Caki2 (cell line): Measurements from ENCODE around the gene ATXN7L1. TPM values are rescaled to one million over a fixed set of nuclear protein-coding genes. Genes with fewer than 3 reads are reported as not detected.
A peak's percentile ranks its signal among the peaks of the same experiment; 100 is the strongest.

Experiments used
- DNase-seq: peaks from one replicate; pipeline ENCODE4 v3.0.0-alpha.2; 2015; ENCODE audit warnings: low read depth
- in situ Hi-C: cut with HindIII; loops from 2 replicates; pipeline ENCODE4 v1.10.0; 2016; ENCODE audit warnings: low sequenced_read_pairs, low pct_unique_long_range_greater_than_20kb, mixed read lengths
- total RNA-seq: library from RNA; depleted of rRNA; stranded (reverse); fragments of >200 nt; shearing (Covaris generic); gene quantifications from 2 replicates; pipeline ENCODE4 v1.2.3, GENCODE V29; 2014; ENCODE audit warnings: low replicate concordance

Gene ATXN7L1
- total RNA-seq, 1 experiment from 2014 or later = 1.5 TPM

GRCh38 chr7:105682341-105683060 is 193.9 kb downstream of the ATXN7L1 start:
- no peak for DNase-seq
- in situ Hi-C loops = no loop called here

DNA sequence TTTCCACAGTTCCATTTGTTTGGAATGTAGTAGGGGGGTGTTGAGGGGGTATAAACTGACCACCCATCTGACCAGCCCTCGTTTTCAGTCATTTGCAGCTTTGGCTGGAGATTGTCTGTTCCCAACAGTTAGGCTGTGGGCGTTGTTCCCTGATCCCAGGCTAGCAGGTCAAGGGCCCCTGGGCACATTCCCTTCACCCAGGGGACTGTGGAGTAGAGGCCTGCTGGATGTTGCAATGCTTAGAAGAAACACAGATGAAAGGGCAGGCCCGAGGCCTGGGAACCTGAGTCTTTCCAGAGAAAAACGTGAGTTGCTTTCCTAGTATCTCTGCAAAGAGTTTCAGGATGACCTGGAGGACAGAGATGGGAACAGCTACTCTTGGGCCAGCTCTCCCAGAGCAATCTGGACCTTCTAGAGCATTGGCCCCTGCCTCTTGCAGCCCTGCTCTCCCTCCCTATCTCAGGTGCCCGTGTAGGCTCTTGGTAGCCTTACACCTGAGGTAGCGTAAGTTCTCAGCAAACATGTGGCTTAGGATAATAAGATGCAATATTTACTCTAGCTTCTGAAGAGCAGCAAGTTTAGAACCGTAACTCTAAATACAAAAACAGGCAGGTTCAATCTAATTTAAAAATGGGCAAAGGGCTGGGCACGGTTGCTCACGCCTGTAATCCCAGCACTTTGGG is 195.8 kb downstream of the ATXN7L1 start:
- in situ Hi-C loops = no loop called here

GRCh38 chr7:105678811-105679495 is 197.4 kb downstream of the ATXN7L1 start:
- no peak for DNase-seq
- in situ Hi-C loops = no loop called here

More for the DNA sequence above, 195.8 kb downstream of the ATXN7L1 start:
- DNase-seq = no peak

GRCh38 chr7:105677817-105678573 is 198.4 kb downstream of the ATXN7L1 start:
- in situ Hi-C loops = no loop called here
- DNase-seq = no peak

DNA sequence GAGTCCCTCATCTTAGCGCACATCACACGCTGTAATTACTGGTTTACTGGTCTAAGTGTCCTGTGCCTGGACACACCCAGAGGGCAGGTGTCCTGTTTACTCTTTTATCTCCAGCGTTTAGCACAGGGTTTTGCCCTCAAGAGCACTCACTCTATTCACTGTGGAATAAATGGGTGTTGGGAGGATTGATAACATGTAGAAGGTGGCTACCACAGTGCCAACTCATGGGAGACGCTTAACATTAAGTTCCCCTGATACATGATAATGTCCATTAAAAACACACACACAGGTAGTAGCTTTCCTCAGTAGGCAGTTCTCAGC is 199.0 kb downstream of the ATXN7L1 start:
- no peak for DNase-seq
- in situ Hi-C loops = no loop called here

GRCh38 chr7:105675934-105676371 is 200.4 kb downstream of the ATXN7L1 start:
- in situ Hi-C loops = no loop called here
- no peak for DNase-seq

- DNase-seq = no peak
- in situ Hi-C loops = no loop called here
Observed at GRCh38 chr7:105674200-105674920, 202.0 kb downstream of the ATXN7L1 start.

GRCh38 chr7:105673367-105674084 is 202.9 kb downstream of the ATXN7L1 start:
- no peak for DNase-seq
- in situ Hi-C loops = no loop called here

- in situ Hi-C loops = no loop called here
Observed at GRCh38 chr7:105672801-105673200, 203.6 kb downstream of the ATXN7L1 start.

DNA sequence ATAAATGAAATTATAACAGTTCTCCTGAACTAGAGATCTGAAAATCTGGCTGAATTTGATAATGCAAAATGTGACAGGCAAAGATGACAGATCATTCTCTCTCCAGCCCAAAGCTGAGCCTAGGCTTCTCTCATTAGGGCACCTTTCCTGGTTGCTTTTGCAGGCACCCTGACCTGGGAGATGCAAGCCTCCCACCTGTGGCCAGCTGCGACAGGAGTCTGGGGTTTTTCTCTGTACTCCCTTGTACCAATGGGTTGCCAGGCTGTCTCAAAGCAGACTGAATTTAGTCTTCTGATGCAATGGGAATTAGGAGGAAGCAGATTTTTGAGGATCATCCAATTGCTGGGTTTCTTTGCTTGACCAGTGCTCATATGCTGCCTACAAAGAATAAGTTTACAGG is 210.1 kb downstream of the ATXN7L1 start:
- no peak for DNase-seq
- in situ Hi-C loops = no loop called here

More at GRCh38 chr7:105672801-105673200, 203.6 kb downstream of the ATXN7L1 start:
- no peak for DNase-seq

GRCh38 chr7:105665684-105666083 is 210.7 kb downstream of the ATXN7L1 start:
- no peak for DNase-seq
- in situ Hi-C loops = no loop called here

- in situ Hi-C loops = no loop called here
- DNase-seq = peak; percentile 76
Observed at GRCh38 chr7:105664816-105665525, 211.4 kb downstream of the ATXN7L1 start.

- in situ Hi-C loops = no loop called here
- no peak for DNase-seq
Observed at GRCh38 chr7:105662998-105663397, 213.4 kb downstream of the ATXN7L1 start.

DNA sequence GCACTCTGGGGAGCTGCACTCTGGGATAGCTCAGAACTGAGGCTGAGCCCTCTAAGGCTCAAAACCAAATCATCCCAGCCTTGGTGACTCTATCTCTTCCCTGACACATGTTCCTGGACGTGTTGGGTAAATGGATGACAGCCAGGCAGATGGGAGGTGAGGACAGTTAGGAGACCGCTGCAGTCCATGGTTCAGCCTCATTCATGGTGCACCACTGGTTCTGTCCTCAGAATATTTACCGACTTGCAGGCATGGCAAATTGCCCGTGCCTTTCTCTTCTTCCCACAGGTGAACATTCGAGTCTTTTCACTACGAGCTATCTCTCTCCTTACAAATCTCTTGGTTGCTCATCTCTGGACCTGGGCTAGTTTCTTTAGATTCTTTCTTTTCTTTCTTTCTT is 214.8 kb downstream of the ATXN7L1 start:
- no peak for DNase-seq
- in situ Hi-C loops = no loop called here

GRCh38 chr7:105656922-105657521 is 219.4 kb downstream of the ATXN7L1 start:
- no peak for DNase-seq
- in situ Hi-C loops = no loop called here

GRCh38 chr7:105655500-105656380 is 220.7 kb downstream of the ATXN7L1 start:
- DNase-seq = no peak
- in situ Hi-C loops = no loop called here
